ENCODE results near the gene RPUSD1.

DNA sequence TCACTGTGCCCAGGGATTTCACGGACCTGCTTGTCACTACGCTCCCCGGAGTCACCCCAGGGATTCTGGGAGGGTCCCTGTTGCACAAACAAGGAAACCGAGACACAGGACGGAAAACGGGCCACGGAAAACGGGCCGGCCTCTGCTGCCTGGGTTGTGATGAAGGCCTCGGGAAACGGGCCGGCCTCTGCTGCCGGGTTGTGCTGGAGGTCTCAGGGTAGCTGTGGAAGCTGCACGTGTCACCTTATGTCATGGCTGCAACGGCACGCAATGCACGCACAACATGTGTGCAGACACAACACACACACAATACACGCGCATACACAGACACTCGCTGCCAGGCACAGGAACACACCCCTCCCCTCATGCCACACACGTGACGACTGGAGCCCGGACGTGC, 39.3 kb upstream of the RPUSD1 start:
- TF ChIP-seq, protein P1, sequence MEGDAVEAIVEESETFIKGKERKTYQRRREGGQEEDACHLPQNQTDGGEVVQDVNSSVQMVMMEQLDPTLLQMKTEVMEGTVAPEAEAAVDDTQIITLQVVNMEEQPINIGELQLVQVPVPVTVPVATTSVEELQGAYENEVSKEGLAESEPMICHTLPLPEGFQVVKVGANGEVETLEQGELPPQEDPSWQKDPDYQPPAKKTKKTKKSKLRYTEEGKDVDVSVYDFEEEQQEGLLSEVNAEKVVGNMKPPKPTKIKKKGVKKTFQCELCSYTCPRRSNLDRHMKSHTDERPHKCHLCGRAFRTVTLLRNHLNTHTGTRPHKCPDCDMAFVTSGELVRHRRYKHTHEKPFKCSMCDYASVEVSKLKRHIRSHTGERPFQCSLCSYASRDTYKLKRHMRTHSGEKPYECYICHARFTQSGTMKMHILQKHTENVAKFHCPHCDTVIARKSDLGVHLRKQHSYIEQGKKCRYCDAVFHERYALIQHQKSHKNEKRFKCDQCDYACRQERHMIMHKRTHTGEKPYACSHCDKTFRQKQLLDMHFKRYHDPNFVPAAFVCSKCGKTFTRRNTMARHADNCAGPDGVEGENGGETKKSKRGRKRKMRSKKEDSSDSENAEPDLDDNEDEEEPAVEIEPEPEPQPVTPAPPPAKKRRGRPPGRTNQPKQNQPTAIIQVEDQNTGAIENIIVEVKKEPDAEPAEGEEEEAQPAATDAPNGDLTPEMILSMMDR (IDR thresholded peaks at IDR 0.05) = no peak
- no peak for TF ChIP-seq POLR2A (IDR thresholded peaks at IDR 0.05)
- TF ChIP-seq EP300 (IDR thresholded peaks at IDR 0.05) = no peak
